ENCODE measurements around the gene PRMT9.

PRMT9 gene

GRCh38 chr4:147610686-147611085 lies 73.3 kb downstream of the PRMT9 start:
- DNase-seq (ENCODE audit: low read depth in 2 of 2), result no peak
- H3K4me3 ChIP-seq (replicated peaks in 1 of 2; ENCODE audit: low read depth in 2 of 2, low read length in 2 of 2), result no peak overlapping the region
- TF ChIP-seq CTCF (IDR thresholded peaks at IDR 0.05; ENCODE audit: low read depth, low read length), result no peak

DNA sequence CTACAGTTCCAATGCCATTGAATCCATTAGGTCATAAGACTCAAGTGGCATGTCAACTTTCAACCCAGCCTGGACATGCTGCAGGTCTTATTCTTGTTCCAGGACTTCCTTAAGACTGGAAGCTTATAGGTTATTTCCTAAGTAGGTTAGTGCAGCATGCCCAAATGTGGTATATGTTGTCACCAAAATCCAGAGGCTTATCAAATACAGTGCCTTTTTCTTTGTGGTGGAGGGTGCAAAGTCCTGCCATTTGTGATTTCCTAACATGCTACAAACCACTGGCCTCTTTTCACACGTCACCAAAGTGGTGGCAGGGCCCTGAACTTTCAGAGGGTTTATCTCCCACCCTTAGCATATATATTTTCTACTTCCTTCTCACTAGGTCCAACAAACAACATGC lies 76.5 kb downstream of the PRMT9 start:
- DNase-seq (ENCODE audit: low read depth in 2 of 2), result no peak
- no peak for TF ChIP-seq CTCF (IDR thresholded peaks at IDR 0.05; ENCODE audit: low read depth, low read length)
- H3K4me3 ChIP-seq (replicated peaks in 1 of 2; ENCODE audit: low read depth in 2 of 2, low read length in 2 of 2), result no peak overlapping the region

DNA sequence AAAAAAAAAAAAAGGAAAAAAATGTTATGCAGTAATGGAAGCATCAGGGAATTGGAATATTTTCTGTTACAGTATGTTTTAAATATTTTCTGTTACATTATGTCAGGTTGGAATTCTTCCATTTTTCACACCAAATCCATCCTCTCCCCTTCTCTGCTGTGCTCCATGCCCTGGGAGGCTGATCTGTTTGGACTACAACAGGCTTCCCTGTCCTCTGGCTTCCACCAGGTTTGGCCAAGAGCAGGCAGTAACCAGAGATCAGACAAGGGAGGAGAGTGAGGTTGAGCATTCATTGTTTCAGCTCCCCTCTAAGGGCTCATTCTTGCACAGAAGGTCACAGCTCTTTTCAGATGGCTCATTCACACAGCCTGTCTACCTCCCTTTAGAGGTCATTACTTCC lies 78.5 kb downstream of the PRMT9 start:
- no peak for TF ChIP-seq CTCF (IDR thresholded peaks at IDR 0.05; ENCODE audit: low read depth, low read length)
- no peak overlapping the region for H3K4me3 ChIP-seq (replicated peaks in 1 of 2; ENCODE audit: low read depth in 2 of 2, low read length in 2 of 2)
- no peak for DNase-seq (ENCODE audit: low read depth in 2 of 2)

DNA sequence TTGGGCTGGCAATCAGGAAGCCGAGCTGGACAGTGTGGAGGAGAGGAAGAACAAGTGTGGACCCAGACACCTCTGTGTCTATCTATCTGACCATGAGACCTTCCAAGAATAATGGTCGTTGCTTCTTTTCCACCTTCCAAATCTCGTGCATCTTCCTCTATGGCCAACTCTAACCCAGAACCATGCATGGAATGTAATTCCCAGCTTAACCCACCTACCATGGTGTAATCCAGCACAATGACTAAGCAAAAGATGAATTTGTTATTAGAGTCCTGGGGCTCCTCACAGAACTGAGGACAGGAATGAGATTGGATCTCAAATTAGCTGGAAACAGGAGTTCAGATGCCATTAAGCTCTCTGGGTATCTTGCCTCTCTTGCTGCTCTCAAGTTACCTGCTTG lies 84.2 kb downstream of the PRMT9 start:
- H3K4me3 ChIP-seq (replicated peaks in 1 of 2; ENCODE audit: low read depth in 2 of 2, low read length in 2 of 2), result no peak overlapping the region
- DNase-seq (ENCODE audit: low read depth in 2 of 2), result peak; percentile 51 to 57
- TF ChIP-seq CTCF (IDR thresholded peaks at IDR 0.05; ENCODE audit: low read depth, low read length), result no peak

- no peak for DNase-seq (ENCODE audit: low read depth in 2 of 2)
- TF ChIP-seq CTCF (IDR thresholded peaks at IDR 0.05; ENCODE audit: low read depth, low read length), result no peak
- H3K4me3 ChIP-seq (replicated peaks in 1 of 2; ENCODE audit: low read depth in 2 of 2, low read length in 2 of 2), result no peak overlapping the region
Observed at GRCh38 chr4:147599206-147599605, 84.8 kb downstream of the PRMT9 start.

DNA sequence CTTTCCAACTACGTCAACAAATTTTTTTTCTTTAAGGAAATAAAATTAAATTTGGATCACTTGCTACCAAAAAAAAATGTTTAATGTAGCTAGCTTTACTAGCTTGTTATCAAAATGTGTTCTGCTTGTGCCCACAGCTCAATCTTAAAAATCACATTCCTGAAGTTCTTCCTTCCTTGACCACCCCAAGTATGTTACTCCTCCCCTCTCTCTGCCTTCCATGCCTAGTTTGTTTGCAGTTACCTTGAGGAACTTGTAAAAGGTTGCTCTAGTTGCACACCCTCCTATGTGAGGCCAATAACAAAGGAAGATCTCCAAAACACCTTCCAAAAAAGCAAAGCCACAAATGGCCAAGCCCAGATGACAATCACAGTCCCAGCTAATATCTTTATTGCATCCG lies 86.4 kb downstream of the PRMT9 start:
- DNase-seq (ENCODE audit: low read depth in 2 of 2), result no peak
- no peak overlapping the region for H3K4me3 ChIP-seq (replicated peaks in 1 of 2; ENCODE audit: low read depth in 2 of 2, low read length in 2 of 2)
- no peak for TF ChIP-seq CTCF (IDR thresholded peaks at IDR 0.05; ENCODE audit: low read depth, low read length)

DNA sequence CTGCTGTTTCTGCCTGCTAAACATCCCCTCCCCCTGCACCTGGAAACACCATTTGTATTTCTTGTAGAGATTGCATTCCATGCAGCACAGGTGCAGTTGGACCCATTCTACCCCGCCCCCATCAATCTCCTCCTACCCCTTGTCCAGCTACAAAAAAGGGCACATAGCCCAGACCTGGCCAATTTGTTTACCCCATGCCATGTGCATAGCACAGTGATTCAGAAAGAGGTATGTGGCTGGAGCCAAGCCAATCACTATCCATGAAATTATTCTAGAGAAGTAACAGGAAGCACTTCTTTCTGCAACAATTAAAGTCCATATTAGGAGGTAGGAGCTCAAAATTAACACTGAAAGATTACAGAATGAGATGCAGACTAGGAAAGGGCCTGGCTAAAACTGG lies 87.0 kb downstream of the PRMT9 start:
- TF ChIP-seq CTCF (IDR thresholded peaks at IDR 0.05; ENCODE audit: low read depth, low read length), result no peak
- H3K4me3 ChIP-seq (replicated peaks in 1 of 2; ENCODE audit: low read depth in 2 of 2, low read length in 2 of 2), result no peak overlapping the region
- DNase-seq (ENCODE audit: low read depth in 2 of 2), result peak; percentile 78 to 83
